ENCODE data around the gene SLC29A1. TPM values are rescaled to one million over a fixed set of nuclear protein-coding genes. Genes with fewer than 3 reads are reported as not detected.

SLC29A1 gene
- total and polyA plus RNA-seq, 5 experiments from 2014 or later: 1.3 to 2.6 (median 2.3) TPM

DNA sequence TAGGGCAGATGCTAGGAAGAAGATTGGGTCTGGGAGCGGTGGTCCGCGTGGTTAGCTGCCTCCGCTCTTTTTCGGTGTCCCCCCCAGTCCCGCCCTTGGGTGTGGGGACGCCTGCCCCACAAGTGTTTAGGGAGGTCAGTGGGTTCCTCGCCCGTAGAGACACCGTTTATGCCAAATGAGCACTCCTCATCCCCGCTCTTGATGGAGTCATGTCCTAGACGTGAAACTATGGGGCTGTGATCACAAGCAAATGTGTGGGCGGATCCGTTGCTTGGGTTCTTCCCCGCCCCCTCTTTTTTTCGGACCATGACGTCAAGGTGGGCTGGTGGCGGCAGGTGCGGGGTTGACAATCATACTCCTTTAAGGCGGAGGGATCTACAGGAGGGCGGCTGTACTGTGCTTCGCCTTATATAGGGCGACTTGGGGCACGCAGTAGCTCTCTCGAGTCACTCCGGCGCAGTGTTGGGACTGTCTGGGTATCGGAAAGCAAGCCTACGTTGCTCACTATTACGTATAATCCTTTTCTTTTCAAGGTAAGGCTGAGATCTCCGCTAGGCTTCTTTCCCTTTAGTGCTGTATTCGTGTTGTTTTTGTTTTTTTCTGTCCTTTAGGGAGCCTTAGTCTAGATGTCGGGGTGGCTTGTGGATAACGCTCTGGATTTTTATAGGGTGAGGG lies 23.4 kb downstream of the SLC29A1 start, which contains the start of gene HSP90AB1:
Gene HSP90AB1, plus strand, starts transcription at position 439 of the 675 bp plus-strand sequence. CDS start 1,529 bp downstream, outside the sequence.
- peaks cover 0 to 4% (median 0%) of the 10 kb centered on the region in 9 donors for H3K9me3 Mint-ChIP-seq
- peaks cover 9 to 42% (median 22%) of the 10 kb centered on the region in 3 donors for H3K36me3 Mint-ChIP-seq
- peaks cover 33 to 56% (median 49%) of the 10 kb centered on the region in 4 donors for H3K4me1 Mint-ChIP-seq
- ATAC-seq (peak; percentile 76 to 80), DNase-seq (peak; percentile 78 to 99 (median 96))
- peak within 1 kb of the TSS; percentile 94 to 100 (median 98) for H3K27ac Mint-ChIP-seq
- peak within 1 kb of the TSS; percentile 90 to 100 (median 98) for H3K4me3 Mint-ChIP-seq
- POLR2A ChIA-PET: interaction anchor here (0.5 to 6.1 kb wide), 24 partner anchors 9 to 1500 kb away, joined by 3 to 156 read pairs (median 5); partner anchors contain the start of genes AARS2, CDC5L, GTPBP2 and MRPL14
- H3K27me3 Mint-ChIP-seq: peaks cover 0 to 3% (median 0%) of the 10 kb centered on the region in 5 donors

DNA sequence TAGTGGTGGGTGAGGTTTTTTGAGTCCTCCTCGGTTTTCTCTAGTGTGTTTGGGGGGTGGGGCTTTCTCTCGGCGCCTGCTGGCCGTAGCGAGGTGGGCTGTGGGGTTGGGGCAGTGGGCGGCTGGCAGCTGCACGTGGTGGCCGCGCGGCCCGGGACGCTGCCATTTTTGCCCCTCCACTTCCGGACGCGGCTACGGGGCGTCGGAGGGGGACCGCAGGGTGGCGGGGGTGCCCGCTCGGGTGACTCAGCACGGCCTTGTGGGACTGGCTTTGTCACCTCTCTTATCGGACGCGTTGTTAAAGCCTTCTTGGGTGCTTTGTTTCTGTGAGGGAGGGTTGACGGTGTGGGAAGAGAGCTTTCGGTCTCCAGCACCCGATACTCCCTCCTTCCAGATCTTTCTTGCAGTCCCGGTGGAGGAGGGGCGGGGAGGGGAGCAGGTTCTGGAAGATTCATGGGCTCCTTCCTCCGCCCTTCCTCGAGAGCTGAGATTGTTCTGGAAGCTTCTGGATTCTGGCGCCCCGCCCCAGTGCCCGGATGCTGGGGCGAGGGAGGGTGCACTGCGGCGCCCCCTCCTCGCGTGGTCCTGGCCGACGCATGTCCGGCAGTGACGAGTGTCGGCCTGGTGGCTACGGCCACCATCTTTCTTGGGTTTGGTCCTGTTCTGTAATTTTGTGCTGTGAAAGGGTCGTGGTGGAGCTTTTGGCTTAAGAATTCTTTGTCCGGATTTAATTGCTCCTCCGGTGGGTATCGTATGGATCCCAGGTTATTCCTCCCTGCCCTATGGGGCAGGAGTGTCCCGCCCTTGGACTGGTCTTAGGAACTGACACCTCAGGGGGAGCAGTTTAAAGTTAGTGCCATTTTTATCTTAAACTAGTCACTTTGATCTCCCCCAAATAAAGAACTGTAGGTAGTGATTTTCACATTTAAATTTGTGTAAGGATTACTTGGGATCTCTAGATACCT lies 24.2 kb downstream of the SLC29A1 start:
- ATAC-seq (peak; percentile 56), DNase-seq (peak; percentile 73 to 92 (median 82))
- peak overlapping the region; percentile 90 to 100 (median 98) for H3K4me3 Mint-ChIP-seq
- H3K9me3 Mint-ChIP-seq: peaks cover 0 to 4% (median 0%) of the 10 kb centered on the region in 9 donors
- peak overlapping the region; percentile 94 to 100 (median 98) for H3K27ac Mint-ChIP-seq
- POLR2A ChIA-PET: interaction anchor here (0.6 to 6.1 kb wide), 20 partner anchors 9 to 1501 kb away, joined by 3 to 156 read pairs (median 6); partner anchors contain the start of genes CDC5L, GTPBP2, MRPL14 and SLC29A1
- H3K36me3 Mint-ChIP-seq: peaks cover 13 to 50% (median 27%) of the 10 kb centered on the region in 3 donors
- peaks cover 35 to 61% (median 56%) of the 10 kb centered on the region in 4 donors for H3K4me1 Mint-ChIP-seq
- peaks cover 0 to 3% (median 0%) of the 10 kb centered on the region in 5 donors for H3K27me3 Mint-ChIP-seq

DNA sequence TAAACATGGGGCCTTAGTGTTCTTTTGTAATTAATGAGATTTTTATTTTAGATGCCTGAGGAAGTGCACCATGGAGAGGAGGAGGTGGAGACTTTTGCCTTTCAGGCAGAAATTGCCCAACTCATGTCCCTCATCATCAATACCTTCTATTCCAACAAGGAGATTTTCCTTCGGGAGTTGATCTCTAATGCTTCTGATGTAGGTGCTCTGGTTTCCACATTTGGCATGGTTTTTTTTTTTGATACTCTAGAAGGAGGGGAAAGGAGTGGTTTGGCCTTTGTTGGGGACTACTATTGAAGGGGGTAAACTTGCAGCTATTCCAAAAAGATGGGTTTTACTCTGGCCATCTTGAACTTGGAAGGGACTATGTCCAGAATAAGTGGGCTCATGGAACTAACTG lies 25.2 kb downstream of the SLC29A1 start:
- POLR2A ChIA-PET: interaction anchor here (1.0 to 6.1 kb wide), 7 partner anchors 8 to 24 kb away, joined by 3 to 156 read pairs (median 27); partner anchors contain the start of genes SLC29A1, SLC35B2 and TMEM151B
- ATAC-seq: no peak
- H3K4me1 Mint-ChIP-seq: peaks cover 41 to 71% (median 65%) of the 10 kb centered on the region in 4 donors
- H3K27ac Mint-ChIP-seq: peak overlapping the region; percentile 43 to 100 (median 97)
- peak overlapping the region; percentile 90 to 100 (median 98) for H3K4me3 Mint-ChIP-seq
- H3K27me3 Mint-ChIP-seq: peaks cover 0 to 3% (median 0%) of the 10 kb centered on the region in 5 donors
- no peak for DNase-seq
- peaks cover 0 to 4% (median 0%) of the 10 kb centered on the region in 9 donors for H3K9me3 Mint-ChIP-seq
- peaks cover 13 to 60% (median 33%) of the 10 kb centered on the region in 3 donors for H3K36me3 Mint-ChIP-seq

DNA sequence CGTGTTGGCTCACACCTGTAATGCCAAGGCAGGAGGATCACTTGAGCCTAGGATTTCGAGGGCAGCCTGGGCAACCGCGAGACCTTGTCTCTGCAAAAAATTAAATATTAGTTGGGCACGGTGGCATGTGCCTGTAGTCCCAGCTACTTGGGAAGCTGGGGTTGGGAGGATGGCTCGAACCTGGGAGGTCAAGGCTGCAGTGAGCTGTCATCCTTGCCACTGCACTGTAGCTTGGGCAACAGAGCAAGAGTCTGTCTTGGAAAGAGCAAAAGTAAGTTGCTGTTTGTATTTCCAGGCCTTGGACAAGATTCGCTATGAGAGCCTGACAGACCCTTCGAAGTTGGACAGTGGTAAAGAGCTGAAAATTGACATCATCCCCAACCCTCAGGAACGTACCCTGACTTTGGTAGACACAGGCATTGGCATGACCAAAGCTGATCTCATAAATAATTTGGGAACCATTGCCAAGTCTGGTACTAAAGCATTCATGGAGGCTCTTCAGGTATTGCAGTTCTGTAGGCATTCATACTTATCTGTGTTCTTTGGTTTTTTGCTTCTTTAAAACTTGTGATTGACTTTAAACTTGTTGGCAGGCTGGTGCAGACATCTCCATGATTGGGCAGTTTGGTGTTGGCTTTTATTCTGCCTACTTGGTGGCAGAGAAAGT lies 25.8 kb downstream of the SLC29A1 start:
- POLR2A ChIA-PET: interaction anchor here (1.1 to 6.1 kb wide), 3 partner anchors 7 to 14 kb away, joined by 3 to 156 read pairs (median 54); partner anchors contain the start of gene SLC35B2
- DNase-seq (no peak), ATAC-seq (no peak)
- H3K4me3 Mint-ChIP-seq: peak overlapping the region; percentile 90 to 100 (median 98)
- peaks cover 13 to 65% (median 33%) of the 10 kb centered on the region in 3 donors for H3K36me3 Mint-ChIP-seq
- H3K4me1 Mint-ChIP-seq: peaks cover 44 to 77% (median 69%) of the 10 kb centered on the region in 4 donors
- H3K27ac Mint-ChIP-seq: peak overlapping the region in 9 of 10 donors; percentile 3 to 100 (median 78)
- peaks cover 0 to 4% (median 0%) of the 10 kb centered on the region in 9 donors for H3K9me3 Mint-ChIP-seq
- peaks cover 0 to 3% (median 0%) of the 10 kb centered on the region in 5 donors for H3K27me3 Mint-ChIP-seq

DNA sequence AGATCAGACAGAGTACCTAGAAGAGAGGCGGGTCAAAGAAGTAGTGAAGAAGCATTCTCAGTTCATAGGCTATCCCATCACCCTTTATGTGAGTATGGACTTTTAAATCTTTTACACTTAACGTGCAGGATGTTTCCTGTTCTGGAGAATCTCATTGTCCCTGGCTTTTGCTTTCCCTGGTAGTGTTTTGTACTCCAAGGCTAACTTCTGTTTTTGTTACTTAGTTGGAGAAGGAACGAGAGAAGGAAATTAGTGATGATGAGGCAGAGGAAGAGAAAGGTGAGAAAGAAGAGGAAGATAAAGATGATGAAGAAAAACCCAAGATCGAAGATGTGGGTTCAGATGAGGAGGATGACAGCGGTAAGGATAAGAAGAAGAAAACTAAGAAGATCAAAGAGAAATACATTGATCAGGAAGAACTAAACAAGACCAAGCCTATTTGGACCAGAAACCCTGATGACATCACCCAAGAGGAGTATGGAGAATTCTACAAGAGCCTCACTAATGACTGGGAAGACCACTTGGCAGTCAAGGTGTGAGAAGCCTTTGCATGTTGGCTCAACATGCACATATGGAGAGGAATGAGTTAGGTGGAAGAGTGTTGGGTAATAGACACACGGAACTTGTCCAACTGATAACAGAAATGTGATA lies 26.8 kb downstream of the SLC29A1 start:
- Mint-ChIP-seq H3K36me3 (peaks cover 13 to 75% (median 37%) of the 10 kb centered on the region in 3 donors), H3K27ac (peak overlapping the region in 9 of 10 donors; percentile 2 to 99 (median 45)), H3K4me3 (peak overlapping the region in 7 of 10 donors; percentile 4 to 100 (median 76)), H3K27me3 (peaks cover 0 to 3% (median 0%) of the 10 kb centered on the region in 5 donors), H3K4me1 (peaks cover 49 to 85% (median 76%) of the 10 kb centered on the region in 4 donors), H3K9me3 (peaks cover 0 to 4% (median 0%) of the 10 kb centered on the region in 9 donors)
- DNase-seq: no peak
- ATAC-seq: no peak
- POLR2A ChIA-PET: no interaction called here

DNA sequence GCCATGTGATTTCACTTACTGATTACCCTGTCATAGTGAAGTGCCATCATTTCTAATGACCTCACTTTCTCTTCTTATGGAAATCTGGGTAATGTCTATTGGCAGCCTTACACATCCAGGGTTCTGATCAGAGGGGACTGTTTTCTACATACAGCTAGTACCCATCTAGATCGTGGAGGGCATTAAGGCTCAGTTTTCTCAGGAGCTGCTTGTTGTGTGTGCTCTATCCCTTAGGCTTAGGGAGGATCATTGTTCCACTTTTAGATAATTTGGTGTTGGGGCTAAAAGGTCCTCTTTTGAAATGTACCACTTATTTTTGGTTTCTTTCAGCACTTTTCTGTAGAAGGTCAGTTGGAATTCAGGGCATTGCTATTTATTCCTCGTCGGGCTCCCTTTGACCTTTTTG lies 27.3 kb downstream of the SLC29A1 start:
- H3K27me3 Mint-ChIP-seq: peaks cover 0 to 3% (median 0%) of the 10 kb centered on the region in 5 donors
- peaks cover 13 to 80% (median 37%) of the 10 kb centered on the region in 3 donors for H3K36me3 Mint-ChIP-seq
- peak overlapping the region in 1 of 10 donors; percentile 100 for H3K4me3 Mint-ChIP-seq
- H3K27ac Mint-ChIP-seq: peak overlapping the region in 3 of 10 donors; percentile 27 to 99 (median 56)
- peaks cover 48 to 85% (median 76%) of the 10 kb centered on the region in 4 donors for H3K4me1 Mint-ChIP-seq
- POLR2A ChIA-PET: interaction anchor here (1.4 kb wide), 1 partner anchor 9 kb away, joined by 3 read pairs; no protein-coding TSS in a partner anchor
- DNase-seq: no peak
- ATAC-seq: no peak
- H3K9me3 Mint-ChIP-seq: peaks cover 0 to 4% (median 0%) of the 10 kb centered on the region in 9 donors

DNA sequence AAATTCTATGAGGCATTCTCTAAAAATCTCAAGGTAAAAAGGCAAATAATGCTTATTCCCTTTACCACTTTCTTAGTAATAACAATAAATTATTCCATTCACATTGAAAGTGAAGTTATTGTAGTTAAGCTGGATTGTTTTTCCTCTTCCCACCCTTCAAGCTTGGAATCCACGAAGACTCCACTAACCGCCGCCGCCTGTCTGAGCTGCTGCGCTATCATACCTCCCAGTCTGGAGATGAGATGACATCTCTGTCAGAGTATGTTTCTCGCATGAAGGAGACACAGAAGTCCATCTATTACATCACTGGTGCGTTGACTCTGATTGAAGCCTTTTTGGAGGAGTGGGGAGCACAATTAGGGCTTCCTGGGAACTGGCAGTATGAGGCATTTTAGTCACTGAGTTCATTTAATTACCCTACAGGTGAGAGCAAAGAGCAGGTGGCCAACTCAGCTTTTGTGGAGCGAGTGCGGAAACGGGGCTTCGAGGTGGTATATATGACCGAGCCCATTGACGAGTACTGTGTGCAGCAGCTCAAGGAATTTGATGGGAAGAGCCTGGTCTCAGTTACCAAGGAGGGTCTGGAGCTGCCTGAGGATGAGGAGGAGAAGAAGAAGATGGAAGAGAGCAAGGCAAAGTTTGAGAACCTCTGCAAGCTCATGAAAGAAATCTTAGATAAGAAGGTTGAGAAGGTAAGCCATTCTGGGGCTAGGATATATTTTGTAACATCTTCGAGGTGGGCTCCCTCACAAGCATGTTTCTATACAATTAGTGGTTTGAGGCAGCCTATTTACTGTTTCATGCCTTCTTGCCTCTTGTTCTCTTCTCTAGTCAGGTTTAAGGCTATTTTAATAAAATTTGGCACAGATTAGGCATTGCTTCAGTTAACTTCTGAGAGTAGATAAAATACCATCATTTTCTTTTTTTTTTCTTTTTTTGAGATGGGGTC lies 28.5 kb downstream of the SLC29A1 start:
- Mint-ChIP-seq H3K27ac (peak overlapping the region in 7 of 10 donors; percentile 4 to 99 (median 37)), H3K4me3 (peak overlapping the region in 5 of 10 donors; percentile 5 to 48 (median 15)), H3K27me3 (peaks cover 0 to 2% (median 0%) of the 10 kb centered on the region in 5 donors), H3K4me1 (peaks cover 55 to 90% (median 82%) of the 10 kb centered on the region in 4 donors), H3K36me3 (peaks cover 11 to 83% (median 37%) of the 10 kb centered on the region in 3 donors), H3K9me3 (peaks cover 0 to 2% (median 0%) of the 10 kb centered on the region in 9 donors)
- no peak for ATAC-seq
- POLR2A ChIA-PET: interaction anchor here (1.4 kb wide), 1 partner anchor 10 kb away, joined by 3 read pairs; no protein-coding TSS in a partner anchor
- DNase-seq: no peak

DNA sequence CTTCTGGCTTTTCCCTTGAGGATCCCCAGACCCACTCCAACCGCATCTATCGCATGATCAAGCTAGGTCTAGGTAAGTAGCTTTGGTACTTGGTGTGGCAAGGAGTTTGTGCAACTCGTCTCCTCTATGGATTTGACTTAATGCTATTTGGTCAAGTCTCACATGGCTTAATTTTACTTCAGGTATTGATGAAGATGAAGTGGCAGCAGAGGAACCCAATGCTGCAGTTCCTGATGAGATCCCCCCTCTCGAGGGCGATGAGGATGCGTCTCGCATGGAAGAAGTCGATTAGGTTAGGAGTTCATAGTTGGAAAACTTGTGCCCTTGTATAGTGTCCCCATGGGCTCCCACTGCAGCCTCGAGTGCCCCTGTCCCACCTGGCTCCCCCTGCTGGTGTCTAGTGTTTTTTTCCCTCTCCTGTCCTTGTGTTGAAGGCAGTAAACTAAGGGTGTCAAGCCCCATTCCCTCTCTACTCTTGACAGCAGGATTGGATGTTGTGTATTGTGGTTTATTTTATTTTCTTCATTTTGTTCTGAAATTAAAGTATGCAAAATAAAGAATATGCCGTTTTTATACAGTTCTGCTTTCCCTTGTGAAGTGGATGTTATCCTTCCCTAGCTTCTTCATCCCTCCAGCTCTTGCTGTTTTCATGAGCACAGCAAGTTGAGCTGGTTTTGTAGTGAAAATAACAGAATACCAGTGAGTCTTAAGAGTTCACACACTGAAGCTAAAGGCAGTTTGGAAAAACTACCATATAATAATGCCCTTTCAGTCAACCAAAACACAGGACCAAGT lies 30.1 kb downstream of the SLC29A1 start:
- Mint-ChIP-seq H3K9me3 (no peaks in the 10 kb centered on the region), H3K4me1 (peaks cover 56 to 89% (median 84%) of the 10 kb centered on the region in 4 donors), H3K27ac (peak overlapping the region in 9 of 10 donors; percentile 1 to 93 (median 45)), H3K36me3 (peaks cover 8 to 74% (median 32%) of the 10 kb centered on the region in 3 donors), H3K27me3 (no peaks in the 10 kb centered on the region), H3K4me3 (peak overlapping the region in 2 of 10 donors; percentile 18 to 62)
- peak in 1 of 2 donors; percentile 18 for ATAC-seq
- POLR2A ChIA-PET: interaction anchor here (0.5 to 5.9 kb wide), 4 partner anchors 7 to 1506 kb away, joined by 3 to 156 read pairs (median 3); partner anchors contain the start of gene HSP90AB1
- peak in 8 of 10 donors; percentile 49 to 71 (median 54) for DNase-seq
